Activated CD4-positive, alpha-beta T cell treated with anti-CD3 and anti-CD28 coated beads, Interleukin-2, amount 50 U/mL, for 4 hours (primary cell): ENCODE results near the gene SIAH3.
A peak's percentile ranks its signal among the peaks of the same experiment; 100 is the strongest.

Experiments
- DNase-seq, 2 experiments: peaks; one replicate each; pipeline ENCODE4 v3.0.0-alpha.2; 2020

Gene SIAH3

GRCh38 chr13:45817833-45818232, 33.7 kb downstream of the SIAH3 start:
- no peak for DNase-seq

DNA sequence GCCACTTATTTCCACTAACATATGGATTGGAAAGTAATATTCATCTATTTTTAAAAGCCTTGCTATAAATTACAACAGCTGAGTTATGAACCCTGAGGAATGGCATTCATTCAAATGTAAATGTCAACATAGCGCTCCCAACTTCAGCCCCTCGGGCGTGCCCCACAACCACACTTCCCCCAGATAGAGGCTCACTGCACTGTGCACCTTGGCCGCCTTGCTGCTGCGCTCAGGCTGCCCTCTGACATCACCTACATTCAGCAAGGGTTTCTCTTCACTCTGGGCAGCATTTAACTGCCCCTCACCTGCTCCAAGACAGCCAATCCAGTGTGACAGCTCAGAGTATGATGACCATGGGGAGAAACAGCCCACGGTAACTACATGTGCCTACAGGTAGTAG, 35.1 kb downstream of the SIAH3 start:
- DNase-seq, result no peak

DNA sequence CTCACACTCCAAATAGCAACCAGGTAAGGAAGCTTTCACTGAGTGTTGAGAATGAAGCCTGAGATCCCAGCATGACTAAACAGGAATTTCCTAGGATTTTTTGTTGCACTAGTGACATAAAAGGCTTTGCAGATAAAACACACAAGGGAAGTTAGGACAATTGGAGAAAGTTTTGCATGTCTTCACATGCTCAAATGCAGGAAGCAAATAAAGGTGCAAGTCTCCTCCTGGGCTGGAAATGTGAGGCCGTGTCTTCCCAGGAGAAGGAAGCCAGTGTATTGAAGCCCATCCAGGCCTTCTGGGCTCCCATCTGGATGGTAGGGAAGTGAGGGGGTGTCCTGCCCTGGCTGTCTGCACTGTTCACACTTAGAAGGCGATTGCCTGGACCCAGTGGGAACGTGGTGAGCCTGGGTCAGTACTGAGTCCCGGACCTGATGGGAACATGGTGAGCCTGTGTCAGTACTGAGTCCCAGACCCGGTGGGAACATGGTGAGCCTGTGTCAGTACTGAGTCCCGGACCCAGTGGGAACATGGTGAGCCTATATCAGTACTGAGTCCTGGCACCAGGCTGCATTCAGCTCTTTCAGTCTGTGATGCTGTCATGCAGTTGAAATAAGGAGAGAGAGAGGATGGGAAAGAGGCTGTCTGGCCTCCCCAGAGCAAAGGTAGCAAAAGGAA, 38.7 kb downstream of the SIAH3 start:
- DNase-seq, result no peak

DNA sequence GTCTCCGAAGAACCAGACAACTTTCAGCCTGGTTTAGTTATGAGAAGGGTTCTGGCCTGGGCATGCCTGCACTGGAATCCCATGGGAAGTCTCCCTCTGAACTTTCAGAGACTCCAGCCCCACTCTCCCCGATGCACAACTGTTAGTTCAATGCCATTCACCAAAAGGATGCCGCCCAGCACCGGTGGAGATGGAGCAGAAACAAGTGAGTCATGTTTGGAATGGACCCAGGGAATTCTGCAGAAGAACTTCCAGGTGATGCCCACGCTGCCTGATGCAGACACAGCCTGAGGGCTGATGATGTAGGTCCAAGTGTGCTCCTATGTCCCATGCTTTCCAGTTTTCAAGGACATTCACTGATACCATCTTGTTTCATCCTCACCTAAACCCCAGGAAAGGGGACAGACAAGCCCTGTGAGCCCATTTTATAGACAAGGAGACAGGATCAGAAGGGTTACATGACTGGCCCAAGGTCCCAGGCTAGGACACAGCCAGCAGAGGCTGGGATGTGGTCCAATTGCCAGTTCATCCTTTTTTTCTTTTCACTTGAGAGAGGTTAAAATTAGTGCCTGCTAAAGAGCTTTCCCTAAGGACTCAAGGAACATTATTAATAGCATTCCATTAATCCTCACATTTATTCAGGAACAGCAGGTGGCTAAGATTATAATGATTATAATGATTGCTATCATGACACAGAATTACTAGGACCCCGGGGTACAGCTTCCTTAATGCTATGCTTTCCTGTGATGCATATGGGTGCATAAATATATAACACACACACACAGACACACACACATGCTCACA, 39.5 kb downstream of the SIAH3 start:
- no peak for DNase-seq

DNA sequence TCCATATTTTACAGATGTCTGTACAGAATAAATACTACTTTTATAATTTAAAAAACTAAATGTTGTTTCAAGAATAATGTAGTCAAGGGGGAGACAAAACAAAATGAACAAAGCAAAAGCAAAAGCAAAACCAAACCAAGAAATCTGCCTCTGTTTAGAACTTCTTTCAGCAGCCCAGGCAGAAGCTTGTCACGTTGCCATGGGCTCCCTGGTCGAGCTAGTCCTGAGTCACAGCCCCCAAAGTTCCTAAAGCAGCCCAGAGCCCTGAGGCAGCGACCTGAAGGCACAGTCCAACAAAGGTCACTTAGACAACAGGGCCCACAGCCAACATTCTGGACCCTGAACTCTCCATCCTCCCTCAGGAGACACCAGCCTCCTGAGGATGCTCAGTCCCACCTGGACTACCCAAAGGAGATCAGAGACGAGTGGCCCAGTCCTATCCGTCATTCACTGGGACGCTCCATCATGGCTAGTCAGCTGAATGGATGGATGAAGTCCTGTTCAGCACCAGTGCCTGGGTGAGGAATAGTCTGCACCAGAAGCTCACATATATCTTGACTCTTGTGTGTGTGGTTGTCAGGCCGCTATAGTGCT, 41.7 kb downstream of the SIAH3 start:
- DNase-seq, result no peak

GRCh38 chr13:45808925-45809324, 42.6 kb downstream of the SIAH3 start:
- no peak for DNase-seq

GRCh38 chr13:45807520-45808099, 43.9 kb downstream of the SIAH3 start:
- peak in 1 of 2 experiments; percentile 2 for DNase-seq

DNA sequence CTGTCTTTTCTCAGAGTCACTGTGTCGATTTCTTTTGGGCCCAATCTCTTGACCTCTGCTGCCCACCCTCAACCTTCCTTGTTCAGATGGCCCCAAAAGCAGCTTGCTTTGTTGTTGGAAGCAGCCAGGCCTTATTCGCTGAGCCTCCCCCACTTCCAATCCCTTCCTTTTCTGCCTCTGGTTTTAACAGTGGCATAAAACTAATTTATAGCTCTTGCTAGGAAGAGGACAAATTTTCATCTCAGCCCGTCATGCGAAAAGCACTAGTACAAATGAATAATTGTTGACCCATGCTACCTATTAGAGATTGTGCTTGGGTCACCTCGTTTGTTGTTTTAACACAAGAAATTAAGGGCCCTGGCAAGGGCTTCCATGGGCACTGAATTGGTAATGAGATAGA, 51.1 kb downstream of the SIAH3 start:
- DNase-seq, result no peak

GRCh38 chr13:45799451-45799850, 52.1 kb downstream of the SIAH3 start:
- no peak for DNase-seq

DNA sequence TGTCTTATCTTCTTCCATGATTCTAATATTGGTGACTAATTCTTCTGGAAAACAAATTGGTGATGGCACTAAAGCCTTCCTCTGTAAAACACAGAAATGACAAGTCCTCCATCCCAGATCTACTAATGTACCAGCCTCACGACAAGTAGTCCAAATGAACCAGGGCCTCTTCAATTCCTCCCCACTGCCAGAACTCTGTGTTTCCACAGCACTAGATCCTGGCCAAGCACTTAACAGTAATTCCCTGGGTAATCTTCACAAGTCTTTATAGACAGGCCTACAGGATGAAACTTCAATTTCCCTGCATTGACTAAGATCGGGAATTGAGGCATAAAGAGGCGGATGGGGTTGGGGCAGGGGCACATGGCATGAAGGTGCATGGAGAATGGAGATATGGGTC, 52.7 kb downstream of the SIAH3 start:
- no peak for DNase-seq

DNA sequence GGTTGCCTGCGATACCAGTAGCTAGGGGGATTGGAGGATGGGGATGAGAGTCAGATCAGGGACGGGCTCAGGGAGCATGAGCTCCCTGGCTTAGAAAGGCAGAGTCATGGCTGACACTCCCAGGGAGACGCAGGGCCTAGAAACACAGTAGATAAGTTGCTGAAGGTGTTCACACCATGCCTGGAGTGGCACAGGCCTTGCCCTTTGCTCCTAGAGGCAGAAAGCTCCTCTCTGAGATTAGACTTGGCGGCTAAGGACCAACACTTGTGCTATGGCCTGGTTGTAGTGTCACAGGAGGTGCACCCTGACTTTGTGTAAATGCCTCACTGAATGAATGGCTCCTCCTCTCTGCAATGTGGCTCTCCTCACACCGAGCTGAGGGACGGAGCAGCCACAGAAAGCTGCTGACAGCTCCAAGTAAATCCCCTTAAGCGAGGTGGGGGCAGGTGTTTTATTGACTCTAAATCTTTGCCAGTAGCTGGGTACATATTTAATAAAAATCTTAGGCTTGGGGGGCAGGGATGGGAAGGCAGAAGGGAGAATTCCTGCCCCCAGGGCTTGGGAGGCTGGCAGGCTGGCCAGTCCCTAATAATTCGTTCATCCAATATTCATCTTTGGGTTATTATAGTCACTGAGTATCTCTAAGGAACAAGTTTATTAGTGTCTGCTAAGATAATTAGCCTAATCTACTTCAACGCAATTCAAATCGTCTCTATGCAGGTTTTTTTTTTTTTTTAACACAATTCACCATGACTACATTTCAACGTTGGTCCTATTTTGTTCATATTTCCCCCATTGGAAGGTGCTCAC, 54.9 kb downstream of the SIAH3 start:
- no peak for DNase-seq

- DNase-seq, result no peak
Observed at GRCh38 chr13:45792827-45793303, 58.7 kb downstream of the SIAH3 start.

GRCh38 chr13:45788011-45788410, 63.5 kb downstream of the SIAH3 start:
- no peak for DNase-seq

DNA sequence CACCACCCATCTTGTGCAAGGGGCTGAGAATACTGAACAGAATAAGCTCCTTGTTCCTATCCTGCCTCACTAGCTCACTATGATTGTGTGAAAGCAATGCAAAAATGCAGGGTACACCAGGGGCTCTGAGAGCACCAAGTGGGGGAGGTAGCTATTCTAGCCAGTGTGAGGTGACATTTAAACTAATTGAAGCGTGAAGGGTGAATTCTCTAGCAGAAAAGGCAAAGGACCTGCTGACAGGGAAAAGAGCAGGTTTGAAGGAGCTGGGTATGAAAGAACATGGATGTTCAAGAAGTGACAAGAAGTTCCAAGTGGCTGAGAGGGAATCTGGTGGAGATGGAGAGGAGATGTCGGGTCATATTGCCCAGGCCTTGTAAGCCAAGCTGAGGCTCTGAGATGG, 64.2 kb downstream of the SIAH3 start:
- DNase-seq, result no peak

GRCh38 chr13:45786293-45786920, 65.1 kb downstream of the SIAH3 start:
- no peak for DNase-seq

DNA sequence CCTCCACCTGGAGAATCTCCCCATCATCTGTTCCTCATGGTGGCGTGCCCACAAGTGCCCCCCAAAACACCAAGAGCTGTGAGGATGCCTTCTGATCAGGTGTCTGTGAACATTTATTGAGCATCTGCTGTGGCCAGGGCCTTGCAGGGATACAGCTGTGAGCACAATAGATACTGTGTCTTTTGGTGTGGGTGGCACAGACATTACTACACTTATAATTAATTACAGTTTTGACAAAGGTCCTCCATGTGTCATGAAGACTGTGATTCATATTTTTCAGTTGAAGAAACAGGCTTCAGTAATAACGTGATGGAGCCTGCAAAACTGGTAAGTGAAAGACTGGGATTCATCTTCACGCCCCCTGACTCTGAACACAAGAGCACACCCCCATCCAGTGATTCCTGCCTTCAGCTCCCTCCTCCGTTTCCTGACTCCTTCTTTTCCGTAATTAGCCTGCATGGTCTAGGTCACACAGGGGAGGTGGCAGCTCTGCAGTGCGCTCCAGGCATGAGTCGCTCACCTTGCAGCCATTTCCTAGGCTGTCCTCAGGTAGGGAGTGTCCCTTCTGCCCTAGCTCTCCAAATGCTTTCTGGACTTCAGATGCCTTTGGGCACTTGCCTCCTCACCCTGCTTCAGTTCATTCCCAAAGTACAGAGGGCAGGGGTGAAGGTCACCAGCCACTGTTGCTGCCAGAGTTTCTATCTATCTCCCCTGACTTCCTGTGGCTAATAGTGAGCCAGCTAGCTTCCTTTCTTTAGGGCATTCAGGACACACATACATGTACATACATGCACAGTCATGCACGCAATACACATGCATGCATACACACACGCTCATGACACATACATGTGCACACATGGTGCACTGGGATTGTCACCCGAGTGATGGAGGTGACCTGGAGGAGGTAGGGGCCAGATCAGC, 66.5 kb downstream of the SIAH3 start:
- no peak for DNase-seq

DNA sequence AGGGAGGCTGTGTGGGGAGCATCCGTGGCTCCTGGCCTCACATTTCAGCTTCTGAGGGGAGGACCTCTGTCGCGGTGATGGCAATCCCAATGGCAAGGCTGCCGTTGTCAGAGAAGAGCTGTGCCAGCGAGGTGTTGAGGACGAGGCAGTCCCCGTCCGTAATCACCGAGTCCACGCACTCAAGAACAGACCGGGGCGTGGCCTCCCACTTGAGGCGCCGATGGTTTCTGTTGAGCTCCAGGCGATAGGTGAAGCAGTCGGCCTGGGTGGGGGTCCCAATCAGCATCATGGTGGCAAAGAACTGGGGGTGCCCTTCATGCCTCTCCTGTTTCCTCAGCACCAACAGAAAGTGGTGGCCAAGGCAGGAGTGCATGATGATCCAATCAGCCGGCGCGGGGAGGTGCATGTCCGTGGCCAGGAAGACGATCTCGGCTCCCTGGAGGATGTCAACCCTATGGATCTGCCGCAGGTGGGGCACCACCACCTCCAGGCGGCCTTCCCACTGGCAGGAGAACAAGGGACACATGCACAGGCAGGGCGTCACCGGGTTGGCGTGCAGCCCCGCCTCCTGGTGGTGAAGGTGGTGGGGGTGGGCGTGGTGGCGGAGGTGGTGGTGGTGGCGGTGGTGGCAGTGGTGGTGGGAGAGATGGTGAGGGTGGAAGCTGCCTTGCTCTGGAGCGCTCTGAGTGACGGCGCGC, 68.1 kb downstream of the SIAH3 start:
- no peak for DNase-seq

DNA sequence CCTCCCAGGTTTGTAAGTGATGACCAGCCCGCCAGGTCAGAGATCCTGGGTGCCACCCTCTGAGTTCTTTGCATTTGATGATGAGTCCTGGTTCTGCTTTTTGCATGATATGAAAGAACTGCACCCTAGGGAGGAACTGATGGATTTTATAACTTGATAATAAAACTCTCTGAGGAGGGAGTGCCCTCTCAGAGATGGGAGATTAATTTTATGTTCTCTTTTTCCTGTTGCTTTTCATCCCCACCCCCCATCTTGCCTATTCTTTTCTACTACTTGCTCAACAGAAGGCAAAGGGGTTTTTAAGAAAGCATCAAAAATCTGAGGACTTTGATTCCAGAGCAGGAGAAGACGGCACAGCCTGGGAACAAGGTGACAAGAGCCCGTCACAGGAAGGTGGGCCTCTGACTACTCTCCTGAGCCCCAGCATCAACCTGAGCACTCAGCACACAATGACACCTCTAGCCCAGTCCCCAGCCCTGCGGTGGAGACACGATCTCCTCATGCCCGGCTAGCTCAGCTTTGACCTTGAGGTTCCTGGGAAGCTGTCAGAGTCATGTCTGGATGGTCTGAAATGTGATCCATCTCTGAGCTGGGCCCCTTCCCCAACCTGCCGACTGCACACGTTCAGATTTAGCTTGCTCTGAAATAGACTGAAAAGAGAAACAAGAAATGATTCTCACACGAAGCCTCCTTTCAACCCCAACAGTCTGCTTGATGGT, 69.1 kb downstream of the SIAH3 start:
- DNase-seq, result no peak

DNA sequence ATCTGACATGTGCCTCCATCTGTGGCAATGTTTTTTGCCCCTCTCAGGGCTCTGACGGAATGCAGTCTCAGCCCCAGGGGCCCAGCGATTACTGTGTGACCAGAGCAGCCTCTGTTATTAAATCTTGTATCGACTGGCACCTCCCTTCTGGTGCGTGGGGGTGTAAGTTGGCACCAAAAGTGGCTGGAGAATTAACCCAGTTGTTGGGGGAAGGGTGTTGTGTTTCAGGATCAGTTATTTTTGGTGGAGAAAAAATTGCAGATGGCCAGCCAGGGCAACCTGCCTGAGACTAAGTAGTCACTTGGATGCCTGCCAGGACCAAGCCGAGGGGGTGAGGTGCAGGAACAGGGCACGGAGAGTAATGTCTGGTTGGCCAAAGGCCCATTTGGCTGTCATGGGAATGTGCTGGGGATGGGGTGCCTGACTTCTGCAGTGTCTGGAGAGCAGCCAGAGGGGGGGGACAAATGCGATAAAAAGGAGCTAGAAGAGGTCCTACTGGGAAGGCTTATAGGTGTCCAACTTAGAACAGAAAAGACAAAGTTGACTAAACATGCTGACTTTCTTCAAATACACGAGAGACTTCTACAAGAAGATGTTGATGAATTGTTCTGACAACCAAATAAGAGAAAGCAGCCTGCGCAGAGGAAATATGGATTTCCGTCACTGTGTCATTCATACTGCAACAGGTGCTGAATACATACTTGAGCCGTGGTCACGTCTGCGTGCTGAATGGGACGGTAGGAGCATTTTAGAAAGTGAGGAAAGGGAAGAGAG, 69.8 kb downstream of the SIAH3 start:
- no peak for DNase-seq
